B cell (primary cell): ENCODE data around the gene TFF3. TPM values are rescaled to one million over a fixed set of nuclear protein-coding genes. Genes with fewer than 3 reads are reported as not detected.

Experiments
- ATAC-seq: fragments of 200-7000 bp; cut with Tn5 transposase; one replicate; pipeline ENCODE4 v1.10.0; 2021; ENCODE audit warnings: low read depth, mild to moderate bottlenecking, moderate number of reproducible peaks, moderate library complexity
- CTCF ChIA-PET: fragments of 350-600 bp; sonication (Branson Sonifier 250); formaldehyde crosslinking; loops from one replicate; lab custom pipeline; 2021; ENCODE audit warnings: antibody characterized with exemption, inconsistent platforms; lab: Charles Lee
- POLR2A ChIA-PET: fragments of 350-600 bp; sonication (Branson Sonifier 250); formaldehyde crosslinking; loops from one replicate; lab custom pipeline; 2021; ENCODE audit warnings: antibody characterized with exemption; lab: Charles Lee
- DNase-seq: peaks from one replicate; pipeline ENCODE4 v3.0.0; 2013
- H2AFZ ChIP-seq: 2 replicates; pipeline ENCODE4 v1.6.1; 2012; ENCODE audit warnings: mild to moderate bottlenecking, low read depth, low read length; ENCODE audit not compliant: insufficient read depth, poor library complexity, severe bottlenecking
- H3K27ac ChIP-seq, 2 donors: 1 replicate in 1 of 2; 2 replicates in 1 of 2; pipeline ENCODE4 v1.5.1; 2012 to 2013; ENCODE audit warnings: low read length in 2 of 2, mild to moderate bottlenecking in 2 of 2, moderate library complexity in 1 of 2
- H3K27me3 ChIP-seq, 4 experiments: fragments of 200-600 bp in 1 of 4; sonication (generic) in 1 of 4; replicated peaks in 1 of 4; 1 replicate in 2 of 4; 2 replicates in 2 of 4; pipeline versions ENCODE4 v1.6.1 to v1.7.0; 2013 to 2016; ENCODE audit warnings: low read length in 3 of 4, mild to moderate bottlenecking in 2 of 4, mixed read lengths in 1 of 4, moderate library complexity in 1 of 4; ENCODE audit not compliant: insufficient read depth in 4 of 4, control insufficient read depth in 3 of 4; ENCODE audit errors: control extremely low read depth in 1 of 4
- H3K36me3 ChIP-seq, 2 experiments: replicated peaks in 1 of 2; 1 replicate in 1 of 2; 2 replicates in 1 of 2; pipeline versions ENCODE4 v1.6.1 to v1.7.1; 2013; ENCODE audit warnings: low read length in 1 of 2; ENCODE audit not compliant: insufficient read depth in 2 of 2, control insufficient read depth in 1 of 2; ENCODE audit errors: control extremely low read depth in 1 of 2, extremely low read depth in 1 of 2
- H3K4me1 ChIP-seq, 2 donors: fragments of 200-600 bp in 1 of 2; sonication (generic) in 1 of 2; 1 replicate in 1 of 2; 2 replicates in 1 of 2; pipeline versions ENCODE4 v1.5.1 to v1.6.1; 2013 to 2017; ENCODE audit warnings: low read length in 2 of 2; ENCODE audit not compliant: control insufficient read depth in 2 of 2, insufficient read depth in 2 of 2
- H3K4me2 ChIP-seq: replicated peaks from 2 replicates; pipeline ENCODE3; 2012; ENCODE audit warnings: mild to moderate bottlenecking, low read depth, low read length; ENCODE audit not compliant: poor library complexity, severe bottlenecking
- H3K4me3 ChIP-seq, 5 experiments: fragments of 200-600 bp in 1 of 5; sonication (generic) in 1 of 5; 1 replicate in 3 of 5; 2 replicates in 2 of 5; pipeline versions ENCODE4 v1.5.1 to v1.7.0; 2011 to 2016; ENCODE audit warnings: low read length in 4 of 5, mild to moderate bottlenecking in 4 of 5, low read depth in 2 of 5, control low read depth in 1 of 5, moderate library complexity in 1 of 5; ENCODE audit not compliant: insufficient read depth in 1 of 5; ENCODE audit errors: control extremely low read depth in 1 of 5, extremely low read depth in 1 of 5
- H3K79me2 ChIP-seq: fragments of 200-600 bp; sonication (generic); one replicate; pipeline ENCODE4 v1.6.0; 2016; ENCODE audit warnings: low read length; ENCODE audit not compliant: control insufficient read depth, insufficient read depth
- H3K9ac ChIP-seq: fragments of 200-600 bp; sonication (generic); 2 replicates; pipeline ENCODE4 v1.6.1; 2017; ENCODE audit warnings: mild to moderate bottlenecking, low read length, moderate library complexity
- H3K9me3 ChIP-seq, 3 donors: one replicate each; pipeline versions ENCODE4 v1.6.1 to v1.7.1; 2013; ENCODE audit warnings: low read length in 2 of 3; ENCODE audit not compliant: control insufficient read depth in 2 of 3, insufficient read depth in 1 of 3; ENCODE audit errors: control extremely low read depth in 1 of 3
- H4K20me1 ChIP-seq: 2 replicates; pipeline ENCODE4 v1.6.0; 2012; ENCODE audit warnings: mild to moderate bottlenecking, low read length; ENCODE audit not compliant: insufficient read depth, control insufficient read depth, poor library complexity, severe bottlenecking
- H3K27ac Mint-ChIP-seq: one replicate; pipeline ENCODE4 v1.8.0; 2021; ENCODE audit warnings: mixed read lengths
- H3K27me3 Mint-ChIP-seq: one replicate; pipeline ENCODE4 v1.8.0; 2021; ENCODE audit warnings: mixed read lengths
- H3K4me1 Mint-ChIP-seq: one replicate; pipeline ENCODE4 v1.8.0; 2021; ENCODE audit warnings: mixed read lengths
- H3K4me3 Mint-ChIP-seq: one replicate; pipeline ENCODE4 v1.8.0; 2021; ENCODE audit warnings: mixed read lengths
- H3K9me3 Mint-ChIP-seq: one replicate; pipeline ENCODE4 v1.8.0; 2022; ENCODE audit warnings: mixed read lengths; ENCODE audit not compliant: insufficient read depth
- CTCF ChIP-seq: fragments of 200-600 bp; IDR thresholded peaks from one replicate; pipeline ENCODE4 v1.8.0; 2022; ENCODE audit warnings: antibody characterized with exemption, mild to moderate bottlenecking
- EZH2 ChIP-seq: IDR thresholded peaks from 2 replicates; pipeline ENCODE4 v1.6.1; 2012; ENCODE audit warnings: borderline replicate concordance, low read depth, mild to moderate bottlenecking, moderate library complexity, low read length; ENCODE audit not compliant: insufficient read depth, poor library complexity, severe bottlenecking
- WGBS: methylation state at CpG from one replicate; pipeline ENCODE4 v1.1.5; 2013; ENCODE audit warnings: missing lambda C conversion rate; ENCODE audit not compliant: insufficient coverage; 5-methylcytosine and 5-hydroxymethylcytosine counted together
- intact Hi-C: fragments of 100-400 bp; cut with micrococcal nuclease; formaldehyde crosslinking; loops from one replicate; pipeline ENCODE4 v1.10.0; 2022
- polyA plus RNA-seq: library from polyadenylated mRNA; depleted of rRNA; stranded (reverse); fragments of >200 nt; gene quantifications from 2 replicates; pipeline ENCODE4 v1.2.3, GENCODE V29; 2012
- total RNA-seq, 2 donors: library from RNA; stranded (reverse); fragments of 120-200 nt in 1 of 2; gene quantifications; 1 replicate in 1 of 2; 2 replicates in 1 of 2; pipeline versions ENCODE4 v1.2.3 to v1.2.4, GENCODE V29; 2013 to 2022

Gene TFF3
- total and polyA plus RNA-seq, 2 donors (not counting 1 experiment from before 2014, with no cell fraction given): not detected

GRCh38 chr21:42337276-42337675, 22.1 kb upstream of the TFF3 start:
- peaks cover 7 to 8% of the 10 kb centered on the region in 2 donors for H3K4me1 ChIP-seq
- no peak overlapping the region for H3K4me2 ChIP-seq
- DNase-seq (no peak), ATAC-seq (no peak)
- no peak overlapping the region for H2AFZ ChIP-seq
- H3K27ac ChIP-seq: no peak overlapping the region
- ChIA-PET POLR2A (no interaction called here), CTCF (interaction anchor here (0.7 to 4.1 kb wide), 16 partner anchors 12 to 199 kb away, joined by 3 to 59 read pairs (median 4); partner anchors contain the start of gene SLC37A1)
- H3K9me3 Mint-ChIP-seq: no peaks in the 10 kb centered on the region
- H3K4me3 Mint-ChIP-seq: no peak overlapping the region
- peaks cover 8% of the 10 kb centered on the region for H3K4me1 Mint-ChIP-seq
- H3K9ac ChIP-seq: no peak overlapping the region
- TF ChIP-seq CTCF (no peak), EZH2 (no peak)
- H3K27me3 Mint-ChIP-seq: peaks cover 23% of the 10 kb centered on the region
- WGBS: 100% methylated on average over 1 of the region's 4 CpGs
- intact Hi-C loops: loop anchor here (10.0 kb wide), 1 partner anchor 172 kb away; no protein-coding TSS in a partner anchor
- H3K27ac Mint-ChIP-seq: no peak overlapping the region
- no peaks in the 10 kb centered on the region for H3K36me3 ChIP-seq
- H3K9me3 ChIP-seq: peaks cover 0 to 5% (median 0%) of the 10 kb centered on the region in 3 donors
- H3K79me2 ChIP-seq: no peaks in the 10 kb centered on the region
- H3K27me3 ChIP-seq: peaks cover 0 to 12% (median 9%) of the 10 kb centered on the region in 4 experiments
- no peak overlapping the region for H3K4me3 ChIP-seq
- no peaks in the 10 kb centered on the region for H4K20me1 ChIP-seq

- peaks cover 7 to 8% of the 10 kb centered on the region in 2 donors for H3K4me1 ChIP-seq
- peaks cover 8% of the 10 kb centered on the region for H3K4me1 Mint-ChIP-seq
- POLR2A ChIA-PET: no interaction called here
- no peak overlapping the region for H3K4me3 Mint-ChIP-seq
- no peak for TF ChIP-seq EZH2
- DNase-seq (no peak), ATAC-seq (no peak)
- no peak overlapping the region for H3K27ac ChIP-seq
- no peaks in the 10 kb centered on the region for H4K20me1 ChIP-seq
- intact Hi-C loops: loop anchor here (10.0 kb wide), 1 partner anchor 171 kb away; no protein-coding TSS in a partner anchor
- peaks cover 8% of the 10 kb centered on the region for H3K9me3 Mint-ChIP-seq
- no peaks in the 10 kb centered on the region for H3K79me2 ChIP-seq
- no peaks in the 10 kb centered on the region for H3K36me3 ChIP-seq
- no peak overlapping the region for H2AFZ ChIP-seq
- H3K9me3 ChIP-seq: peaks cover 1 to 13% (median 10%) of the 10 kb centered on the region in 3 donors
- 76% methylated on average over 9 of the region's 10 CpGs for WGBS
- H3K27ac Mint-ChIP-seq: no peak overlapping the region
- H3K4me3 ChIP-seq: no peak overlapping the region
- peaks cover 0 to 17% (median 11%) of the 10 kb centered on the region in 4 experiments for H3K27me3 ChIP-seq
- CTCF ChIA-PET: interaction anchor here (1.1 to 4.1 kb wide), 4 partner anchors 26 to 201 kb away, joined by 3 to 59 read pairs (median 6); no protein-coding TSS in a partner anchor
- no peak overlapping the region for H3K9ac ChIP-seq
- H3K4me2 ChIP-seq: no peak overlapping the region
- H3K27me3 Mint-ChIP-seq: peaks cover 30% of the 10 kb centered on the region
These were observed 20.8 kb upstream of the TFF3 start for GRCh38 chr21:42336054-42336453.
